GM19463 (cell line): ENCODE measurements around the gene YPEL4.

Experiments used
- ATAC-seq: cut with Tn5 transposase; IDR thresholded peaks from one replicate; pipeline ENCODE4 v1.9.1; 2021; ENCODE audit warnings: mild to moderate bottlenecking, moderate library complexity; ENCODE audit not compliant: unreplicated experiment

YPEL4 gene

GRCh38 chr11:57596266-57596885 lies 53.3 kb downstream of the YPEL4 start:
- ATAC-seq, result no peak
